A549 (cell line): ENCODE measurements around the gene HMGCL. TPM values are rescaled to one million over a fixed set of nuclear protein-coding genes. Genes with fewer than 3 reads are reported as not detected.

Source experiments
- ATAC-seq, 2 experiments: fragments of 200-7000 bp in 1 of 2; fragments of >200 bp in 1 of 2; cut with Nextera tagmentation in 1 of 2; cut with Tn5 transposase in 1 of 2; 3 replicates each; pipeline versions ENCODE4 v1.8.0 to v1.9.1; 2018 to 2020; ENCODE audit warnings: mild to moderate bottlenecking in 1 of 2, moderate library complexity in 1 of 2
- CTCF ChIA-PET: fragments of 300-600 bp; sonication (Branson Sonifier 250); formaldehyde crosslinking; extraction: SDS; loops from one replicate; lab custom pipeline; 2021; ENCODE audit warnings: antibody characterized with exemption, inconsistent platforms; lab: Yijun Ruan, JAX
- POLR2A ChIA-PET: fragments of 350-600 bp; formaldehyde crosslinking; extraction: SDS; loops from one replicate; lab custom pipeline; 2021; ENCODE audit warnings: antibody characterized with exemption, inconsistent platforms; lab: Yijun Ruan, JAX
- DNase-seq, 2 experiments: peaks; one replicate each; pipeline versions ENCODE4 v3.0.0 to v3.0.0-alpha.2; 2011 to 2016; ENCODE audit warnings: low read depth in 1 of 2, low spot score in 1 of 2
- FAIRE-seq: peaks from 2 replicates; lab custom pipeline; 2011; peaks lifted over from hg19 to GRCh38; lab: Jason Lieb, UNC
- H3K27ac ChIP-seq, 2 experiments: fragments of >200 bp; sonication (Bioruptor Twin); formaldehyde crosslinking; 3 replicates each; pipeline ENCODE4 v1.5.1; 2016 to 2017
- H3K4me1 ChIP-seq: fragments of >200 bp; sonication (Bioruptor Twin); formaldehyde crosslinking; 3 replicates; pipeline ENCODE4 v1.6.1; 2016
- H3K4me2 ChIP-seq: fragments of >200 bp; sonication (Bioruptor Twin); formaldehyde crosslinking; 3 replicates; pipeline ENCODE4 v1.6.1; 2016
- H3K4me3 ChIP-seq: fragments of >200 bp; sonication (Bioruptor Twin); formaldehyde crosslinking; 3 replicates; pipeline ENCODE4 v1.5.1; 2016
- H3K9me3 ChIP-seq: fragments of >200 bp; sonication (Bioruptor Twin); formaldehyde crosslinking; 3 replicates; pipeline ENCODE4 v1.6.1; 2016
- BHLHE40 ChIP-seq: IDR thresholded peaks from 2 replicates; pipeline ENCODE4 v1.6.1; 2012; ENCODE audit warnings: low read depth, low read length, inconsistent platforms
- CBX2 ChIP-seq: fragments of 200-600 bp; sonication (generic); IDR thresholded peaks from 2 replicates; pipeline ENCODE4 v1.6.1; 2016; ENCODE audit warnings: low read depth, mild to moderate bottlenecking, borderline replicate concordance
- CHD2 ChIP-seq: fragments of 150-350 bp; IDR thresholded peaks from 2 replicates; pipeline ENCODE4 v1.6.1; 2014; ENCODE audit warnings: low read length; ENCODE audit not compliant: partially characterized antibody
- CHD4 ChIP-seq: fragments of 200-600 bp; sonication (generic); IDR thresholded peaks from 2 replicates; pipeline ENCODE4 v1.6.1; 2016; ENCODE audit warnings: antibody characterized with exemption, mild to moderate bottlenecking, borderline replicate concordance
- E2F6 ChIP-seq: IDR thresholded peaks from 2 replicates; pipeline ENCODE4 v1.6.1; 2012; ENCODE audit warnings: low read depth, borderline replicate concordance
- EHF ChIP-seq: fragments of 250-450 bp; sonication (Bioruptor Pico); IDR thresholded peaks from 2 replicates; pipeline ENCODE4 v1.5.0; 2020; ENCODE audit warnings: mild to moderate bottlenecking
- EHMT2 ChIP-seq: fragments of 200-600 bp; sonication (generic); IDR thresholded peaks from 2 replicates; pipeline ENCODE4 v1.6.1; 2016; ENCODE audit warnings: antibody characterized with exemption, low read depth, mild to moderate bottlenecking, moderate library complexity
- ESRRA ChIP-seq: fragments of 150-350 bp; IDR thresholded peaks from 2 replicates; pipeline ENCODE4 v1.6.1; 2014; ENCODE audit warnings: mild to moderate bottlenecking, low read length, borderline replicate concordance
- FOSB ChIP-seq: fragments of 250-450 bp; sonication (Bioruptor Pico); IDR thresholded peaks from 2 replicates; pipeline ENCODE4 v1.5.0; 2020; ENCODE audit warnings: mild to moderate bottlenecking, moderate library complexity
- GATA3 ChIP-seq: IDR thresholded peaks from 2 replicates; pipeline ENCODE4 v1.6.1; 2012; ENCODE audit warnings: borderline replicate concordance
- HDAC2 ChIP-seq: fragments of 200-600 bp; sonication (generic); IDR thresholded peaks from 2 replicates; pipeline ENCODE4 v1.6.1; 2016
- HEYL ChIP-seq: fragments of 250-450 bp; sonication (Bioruptor Pico); IDR thresholded peaks from 2 replicates; pipeline ENCODE4 v1.8.0; 2021; ENCODE audit warnings: mild to moderate bottlenecking, moderate library complexity
- HOXB5 ChIP-seq: fragments of 250-450 bp; sonication (Bioruptor Pico); IDR thresholded peaks from 2 replicates; pipeline ENCODE4 v1.5.0; 2020; ENCODE audit warnings: mild to moderate bottlenecking, moderate library complexity
- KDM1A ChIP-seq: fragments of 200-600 bp; sonication (generic); IDR thresholded peaks from 2 replicates; pipeline ENCODE4 v1.6.1; 2016; ENCODE audit warnings: low read depth, mild to moderate bottlenecking
- MAFK ChIP-seq: fragments of 450-650 bp; IDR thresholded peaks from 2 replicates; pipeline ENCODE4 v1.6.1; 2014; ENCODE audit not compliant: partially characterized antibody
- MYC ChIP-seq: IDR thresholded peaks from 2 replicates; pipeline ENCODE4 v1.6.1; 2012; ENCODE audit warnings: mild to moderate bottlenecking, inconsistent platforms, low read length, improper control_type of control experiment, borderline replicate concordance
- NPAS2 ChIP-seq: fragments of 250-450 bp; sonication (Bioruptor Pico); IDR thresholded peaks from 2 replicates; pipeline ENCODE4 v1.8.0; 2022; ENCODE audit warnings: mild to moderate bottlenecking, moderate library complexity, borderline replicate concordance
- NR3C1 ChIP-seq: fragments of >200 bp; sonication (Bioruptor Twin); formaldehyde crosslinking; IDR thresholded peaks from 3 replicates; pipeline ENCODE4 v1.6.1; 2017
- POLR2A ChIP-seq: IDR thresholded peaks from 2 replicates; pipeline ENCODE4 v1.6.1; 2012; ENCODE audit warnings: mild to moderate bottlenecking, low read length
- RFX5 ChIP-seq: fragments of 450-650 bp; IDR thresholded peaks from 2 replicates; pipeline ENCODE4 v1.7.1; 2014; ENCODE audit warnings: antibody characterized with exemption, mild to moderate bottlenecking, moderate library complexity
- SMC3 ChIP-seq: fragments of >200 bp; sonication (Bioruptor Twin); formaldehyde crosslinking; IDR thresholded peaks from 3 replicates; pipeline ENCODE4 v1.6.1; 2018; ENCODE audit warnings: inconsistent platforms
- TFCP2L1 ChIP-seq: fragments of 250-450 bp; sonication (Bioruptor Pico); IDR thresholded peaks from 2 replicates; pipeline ENCODE4 v1.5.0; 2021; ENCODE audit warnings: mild to moderate bottlenecking
- WGBS: methylation state at CpG from one replicate; pipeline ENCODE4 v1.1.6; 2017; ENCODE audit errors: missing lambda C conversion rate; 5-methylcytosine and 5-hydroxymethylcytosine counted together
- polyA plus RNA-seq, 4 experiments: library from polyadenylated mRNA; depleted of rRNA in 3 of 4; stranded (reverse); fragments of >200 nt; fragmentation: RNase III in 1 of 4; extraction: RNeasy Plus Mini Kit Qiagen cat#74134 plus additional on column Dnase treatment in 1 of 4; gene quantifications; 2 replicates in 3 of 4; 3 replicates in 1 of 4; pipeline ENCODE4 v1.2.3, GENCODE V29; 2011 to 2017
- TF ChIP-seq, protein P1 (sequence below): fragments of >200 bp; sonication (Bioruptor Twin); formaldehyde crosslinking; IDR thresholded peaks from 3 replicates; pipeline ENCODE4 v1.5.1; 2016
- TF ChIP-seq, protein P2 (sequence below): fragments of >200 bp; sonication (Bioruptor Twin); formaldehyde crosslinking; IDR thresholded peaks from 2 replicates; pipeline ENCODE4 v1.6.1; 2016
- TF ChIP-seq, protein P3 (sequence below): fragments of 150-350 bp; IDR thresholded peaks from 2 replicates; pipeline ENCODE4 v1.6.1; 2014; ENCODE audit warnings: low read depth, mild to moderate bottlenecking, low read length
- TF ChIP-seq, protein P4 (sequence below): IDR thresholded peaks from 2 replicates; pipeline ENCODE4 v1.6.1; 2012

The HMGCL gene
- polyA plus RNA-seq, 2 of the 4 experiments (the other 2 are of a cell fraction) = 11.5 to 18.0 TPM

DNA sequence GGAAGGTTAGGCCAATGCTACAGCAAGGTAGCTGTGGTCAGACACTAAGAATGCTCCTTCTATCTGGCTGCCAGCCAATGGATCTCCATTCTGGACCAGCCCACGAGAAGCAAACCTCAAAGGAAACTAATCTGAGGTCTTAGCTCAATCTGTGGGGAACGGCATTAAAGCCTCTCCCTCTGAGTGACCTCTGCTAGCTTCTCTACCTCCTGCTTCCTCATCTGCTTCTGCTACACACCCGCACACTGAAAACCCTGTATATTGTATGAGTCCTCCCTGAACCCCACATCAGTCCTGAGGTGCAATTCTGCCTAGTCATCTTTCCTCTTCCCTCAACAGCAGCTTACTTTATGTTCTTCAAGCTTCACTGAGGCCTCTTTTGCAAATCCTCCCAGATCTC is 17.8 kb downstream of the HMGCL start:
- Histone ChIP-seq H3K4me3 (no peak overlapping the region), H3K27ac (no peak overlapping the region), H3K4me2 (no peak overlapping the region), H3K4me1 (0 out of 3 replicates have a peak, but pooled peaks cover 3% of the 10 kb centered on the region), H3K9me3 (no peaks in the 10 kb centered on the region)
- ATAC-seq (no peak), FAIRE-seq (no peak), DNase-seq (no peak)
- TF ChIP-seq RFX5 (no peak), MAFK (peak; percentile 48)
- ChIA-PET POLR2A (no interaction called here), CTCF (interaction anchor here (0.5 to 6.6 kb wide), 6 partner anchors 11 to 109 kb away, joined by 3 to 57 read pairs (median 4); partner anchors contain the start of gene HMGCL)
- WGBS = 96% methylated on average over 3 of the region's 3 CpGs

GRCh38 chr1:23806280-23806679 is 18.9 kb downstream of the HMGCL start:
- Histone ChIP-seq H3K4me2 (no peak overlapping the region), H3K9me3 (no peaks in the 10 kb centered on the region), H3K4me3 (no peak overlapping the region), H3K4me1 (peaks cover 5% of the 10 kb centered on the region; the same call in 1 of the 3 replicates), H3K27ac (no peak overlapping the region)
- ChIA-PET POLR2A (no interaction called here), CTCF (interaction anchor here (1.4 to 6.6 kb wide), 5 partner anchors 10 to 111 kb away, joined by 5 to 57 read pairs (median 6); partner anchors contain the start of gene HMGCL)
- TF ChIP-seq BHLHE40 = no peak
- no peak for TF ChIP-seq EHMT2
- TF ChIP-seq HOXB5 (CRISPR knock-in tag) = no peak
- TF ChIP-seq CHD2 = no peak
- TF ChIP-seq GATA3 = no peak
- TF ChIP-seq RFX5 = no peak
- TF ChIP-seq EHF (CRISPR knock-in tag) = no peak
- TF ChIP-seq, protein P1, sequence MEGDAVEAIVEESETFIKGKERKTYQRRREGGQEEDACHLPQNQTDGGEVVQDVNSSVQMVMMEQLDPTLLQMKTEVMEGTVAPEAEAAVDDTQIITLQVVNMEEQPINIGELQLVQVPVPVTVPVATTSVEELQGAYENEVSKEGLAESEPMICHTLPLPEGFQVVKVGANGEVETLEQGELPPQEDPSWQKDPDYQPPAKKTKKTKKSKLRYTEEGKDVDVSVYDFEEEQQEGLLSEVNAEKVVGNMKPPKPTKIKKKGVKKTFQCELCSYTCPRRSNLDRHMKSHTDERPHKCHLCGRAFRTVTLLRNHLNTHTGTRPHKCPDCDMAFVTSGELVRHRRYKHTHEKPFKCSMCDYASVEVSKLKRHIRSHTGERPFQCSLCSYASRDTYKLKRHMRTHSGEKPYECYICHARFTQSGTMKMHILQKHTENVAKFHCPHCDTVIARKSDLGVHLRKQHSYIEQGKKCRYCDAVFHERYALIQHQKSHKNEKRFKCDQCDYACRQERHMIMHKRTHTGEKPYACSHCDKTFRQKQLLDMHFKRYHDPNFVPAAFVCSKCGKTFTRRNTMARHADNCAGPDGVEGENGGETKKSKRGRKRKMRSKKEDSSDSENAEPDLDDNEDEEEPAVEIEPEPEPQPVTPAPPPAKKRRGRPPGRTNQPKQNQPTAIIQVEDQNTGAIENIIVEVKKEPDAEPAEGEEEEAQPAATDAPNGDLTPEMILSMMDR = no peak
- ATAC-seq = no peak
- WGBS = 72% methylated on average over 6 of the region's 6 CpGs
- DNase-seq = no peak
- FAIRE-seq = no peak

DNA sequence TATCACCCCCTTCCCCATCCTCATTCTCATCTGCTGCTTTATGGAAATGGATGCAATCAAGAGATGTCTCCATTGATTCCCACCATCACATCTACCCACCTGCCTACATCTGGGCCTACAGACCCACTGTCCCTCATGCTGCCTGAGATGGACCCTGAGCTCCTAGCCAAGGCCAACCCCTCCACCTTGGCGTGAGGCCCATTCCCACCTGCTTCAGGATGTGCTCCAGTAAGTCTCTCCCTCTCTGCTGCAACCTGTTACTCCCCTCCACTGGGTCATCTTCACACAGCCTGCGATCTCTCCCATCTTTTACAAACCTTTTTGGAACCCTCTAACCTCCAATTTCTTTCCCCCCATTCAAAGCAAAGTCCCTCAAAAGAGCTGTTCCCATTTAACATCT is 20.2 kb downstream of the HMGCL start:
- 86% methylated on average over 2 of the region's 2 CpGs for WGBS
- Histone ChIP-seq H3K27ac (no peak overlapping the region), H3K4me1 (peaks cover 5% of the 10 kb centered on the region; the same call in 1 of the 3 replicates), H3K9me3 (no peaks in the 10 kb centered on the region), H3K4me3 (no peak overlapping the region), H3K4me2 (no peak overlapping the region)
- no peak for DNase-seq
- POLR2A ChIA-PET = no interaction called here
- no peak for ATAC-seq
- FAIRE-seq = no peak
- TF ChIP-seq, protein P2, sequence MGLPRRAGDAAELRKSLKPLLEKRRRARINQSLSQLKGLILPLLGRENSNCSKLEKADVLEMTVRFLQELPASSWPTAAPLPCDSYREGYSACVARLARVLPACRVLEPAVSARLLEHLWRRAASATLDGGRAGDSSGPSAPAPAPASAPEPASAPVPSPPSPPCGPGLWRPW = no peak
- no peak for TF ChIP-seq HEYL (CRISPR knock-in tag)
- no peak for TF ChIP-seq MYC
- no peak for TF ChIP-seq FOSB (CRISPR knock-in tag)
- no peak for TF ChIP-seq ESRRA
- no peak for TF ChIP-seq TFCP2L1 (CRISPR knock-in tag)
- no peak for TF ChIP-seq MAFK
- TF ChIP-seq SMC3 = no peak
- TF ChIP-seq POLR2A = no peak
- TF ChIP-seq, protein P3, sequence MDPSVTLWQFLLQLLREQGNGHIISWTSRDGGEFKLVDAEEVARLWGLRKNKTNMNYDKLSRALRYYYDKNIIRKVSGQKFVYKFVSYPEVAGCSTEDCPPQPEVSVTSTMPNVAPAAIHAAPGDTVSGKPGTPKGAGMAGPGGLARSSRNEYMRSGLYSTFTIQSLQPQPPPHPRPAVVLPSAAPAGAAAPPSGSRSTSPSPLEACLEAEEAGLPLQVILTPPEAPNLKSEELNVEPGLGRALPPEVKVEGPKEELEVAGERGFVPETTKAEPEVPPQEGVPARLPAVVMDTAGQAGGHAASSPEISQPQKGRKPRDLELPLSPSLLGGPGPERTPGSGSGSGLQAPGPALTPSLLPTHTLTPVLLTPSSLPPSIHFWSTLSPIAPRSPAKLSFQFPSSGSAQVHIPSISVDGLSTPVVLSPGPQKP = no peak
- no peak for TF ChIP-seq BHLHE40
- no peak for TF ChIP-seq NPAS2 (CRISPR knock-in tag)
- TF ChIP-seq E2F6 = no peak
- TF ChIP-seq CBX2 = no peak
- TF ChIP-seq, protein P4, sequence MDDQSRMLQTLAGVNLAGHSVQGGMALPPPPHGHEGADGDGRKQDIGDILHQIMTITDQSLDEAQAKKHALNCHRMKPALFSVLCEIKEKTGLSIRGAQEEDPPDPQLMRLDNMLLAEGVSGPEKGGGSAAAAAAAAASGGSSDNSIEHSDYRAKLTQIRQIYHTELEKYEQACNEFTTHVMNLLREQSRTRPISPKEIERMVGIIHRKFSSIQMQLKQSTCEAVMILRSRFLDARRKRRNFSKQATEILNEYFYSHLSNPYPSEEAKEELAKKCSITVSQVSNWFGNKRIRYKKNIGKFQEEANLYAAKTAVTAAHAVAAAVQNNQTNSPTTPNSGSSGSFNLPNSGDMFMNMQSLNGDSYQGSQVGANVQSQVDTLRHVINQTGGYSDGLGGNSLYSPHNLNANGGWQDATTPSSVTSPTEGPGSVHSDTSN = no peak
- TF ChIP-seq HDAC2 = no peak
- no peak for TF ChIP-seq NR3C1
- TF ChIP-seq CHD2 = no peak
- TF ChIP-seq CHD4 = no peak
- TF ChIP-seq KDM1A = no peak
- CTCF ChIA-PET = interaction anchor here (0.9 to 1.7 kb wide), 4 partner anchors 8 to 112 kb away, joined by 3 to 6 read pairs (median 6); no protein-coding TSS in a partner anchor
